GM12872 (cell line): ENCODE results near the gene SH3BP2.

Source experiments
- CTCF ChIP-seq: IDR thresholded peaks from 3 replicates; pipeline ENCODE4 v1.5.1; 2011; ENCODE audit warnings: low read depth, mild to moderate bottlenecking, low read length, moderate library complexity; ENCODE audit not compliant: insufficient read depth

SH3BP2 gene

GRCh38 chr4:2796849-2797544 is 4.1 kb downstream of the SH3BP2 start:
- TF ChIP-seq CTCF, result no peak

- no peak for TF ChIP-seq CTCF
Measured at GRCh38 chr4:2797545-2798305, 4.8 kb downstream of the SH3BP2 start.

GRCh38 chr4:2798399-2799223 is 5.7 kb downstream of the SH3BP2 start:
- no peak for TF ChIP-seq CTCF

- no peak for TF ChIP-seq CTCF
Measured at GRCh38 chr4:2799224-2799911, 6.5 kb downstream of the SH3BP2 start.

- no peak for TF ChIP-seq CTCF
Measured at GRCh38 chr4:2799971-2800690, 7.2 kb downstream of the SH3BP2 start.

- TF ChIP-seq CTCF, result no peak
Measured at GRCh38 chr4:2800691-2801596, 8.1 kb downstream of the SH3BP2 start.
